ENCODE measurements around the gene PCNT. TPM values are rescaled to one million over a fixed set of nuclear protein-coding genes. Genes with fewer than 3 reads are reported as not detected.

PCNT gene
- total and polyA plus RNA-seq, 2 of the 4 experiments (the other 2 are of a cell fraction), result 10.0 to 19.4 TPM

- TF ChIP-seq POLR2A (IDR thresholded peaks at IDR 0.05; ENCODE audit: low read depth, low read length) (no peak), RAD21 (IDR thresholded peaks at IDR 0.05; ENCODE audit: low read length) (no peak)
Observed at GRCh38 chr21:46483300-46484295, 159.6 kb downstream of the PCNT start (continued).

- no peak overlapping the region for H3K18ac ChIP-seq (ENCODE audit: low read depth, low read length)
- H2AFZ ChIP-seq (replicated peaks; ENCODE audit: low read length, poor library complexity), result no peak overlapping the region
- TF ChIP-seq MAFK (IDR thresholded peaks at IDR 0.05; ENCODE audit: low read depth, low read length) (no peak), CHD1 (IDR thresholded peaks at IDR 0.05; ENCODE audit: low read depth, low read length) (no peak), NFE2L2 (IDR thresholded peaks at IDR 0.05; ENCODE audit: low read depth, low read length) (no peak), SMC3 (IDR thresholded peaks at IDR 0.05; ENCODE audit: low read depth, low read length) (no peak), RFX5 (IDR thresholded peaks at IDR 0.05; ENCODE audit: low read depth, low read length) (no peak), FOS (IDR thresholded peaks at IDR 0.05; ENCODE audit: low read depth, low read length) (no peak), BHLHE40 (IDR thresholded peaks at IDR 0.05; ENCODE audit: low read depth, low read length) (no peak)
- H3K9ac ChIP-seq (ENCODE audit: low read depth, low read length), result no peak overlapping the region
- no CpG with 5 or more reads among the region's 4 CpGs for WGBS, 2 experiments (ENCODE audit: extremely low coverage in 2 of 2, insufficient read length in 1 of 2)
- H3K4me3 ChIP-seq (ENCODE audit: insufficient read depth, low read depth, low read length), result no peak overlapping the region
- H4K91ac ChIP-seq (ENCODE audit: insufficient read depth, low read depth, low read length), result no peak overlapping the region
- in situ Hi-C loops (cut with MboI; ENCODE audit: low sequenced_read_pairs), result no loop called here
- peaks cover 7% of the 10 kb centered on the region for H3K36me3 ChIP-seq (ENCODE audit: control insufficient read depth, insufficient read depth, low read length)
- no peak overlapping the region for H4K5ac ChIP-seq (ENCODE audit: low read depth, low read length)
- no peak overlapping the region for H2BK15ac ChIP-seq (ENCODE audit: low read depth, low read length)
- H2AK5ac ChIP-seq (ENCODE audit: low read depth, low read length), result no peak overlapping the region
- no peak overlapping the region for H3K27ac ChIP-seq (ENCODE audit: insufficient read depth, low read length)
- H3K79me1 ChIP-seq (ENCODE audit: low read depth in 1 of 2, low read length in 2 of 2), result peaks cover 36 to 64% of the 10 kb centered on the region in 2 experiments
- H4K8ac ChIP-seq (ENCODE audit: low read depth in 2 of 2, low read length in 2 of 2), result no peak overlapping the region
- H3K4ac ChIP-seq (ENCODE audit: low read depth, low read length), result no peak overlapping the region
- intact Hi-C loops (cut with micrococcal nuclease), result no loop called here
- H2AK9ac ChIP-seq (replicated peaks; ENCODE audit: low read depth, low read length, poor library complexity), result no peak overlapping the region
- H4K20me1 ChIP-seq (ENCODE audit: insufficient read depth, low read length), result peaks cover 15% of the 10 kb centered on the region; the same call in 1 of the 2 replicates
- no TSS peak for BruUV-seq (replicated peaks)
- dilution Hi-C loops (cut with HindIII; ENCODE audit: low sequenced_read_pairs, unreplicated experiment), result no loop called here
- 0 out of 2 replicates have a peak, but pooled peaks cover 2% of the 10 kb centered on the region for H3K4me1 ChIP-seq (ENCODE audit: control insufficient read depth, insufficient read depth, low read length)
- DNase-seq (peak; percentile 51), ATAC-seq (ENCODE audit: low read depth) (no peak)
- no peak overlapping the region for H3K4me2 ChIP-seq (ENCODE audit: low read depth, low read length)
- H3K56ac ChIP-seq (ENCODE audit: extremely low read depth, insufficient read depth, low read length), result no peak overlapping the region
- H3K23ac ChIP-seq (ENCODE audit: low read depth, low read length), result no peak overlapping the region
- no peaks in the 10 kb centered on the region for H3K9me3 ChIP-seq (ENCODE audit: control insufficient read depth, insufficient read depth, low read length)
- ChIA-PET CTCF (interaction anchor here (1.1 kb wide), 1 partner anchor 31 kb away, joined by 3 read pairs; no protein-coding TSS in a partner anchor), POLR2A (ENCODE audit: unreplicated experiment) (no interaction called here)
- no peak overlapping the region for H2BK120ac ChIP-seq (ENCODE audit: low read depth, low read length)
- no peak overlapping the region for H2BK20ac ChIP-seq (ENCODE audit: low read depth, low read length)
- H3K14ac ChIP-seq (replicated peaks; ENCODE audit: low read depth, low read length), result no peak overlapping the region
- no peaks in the 10 kb centered on the region for H3K27me3 ChIP-seq (ENCODE audit: control insufficient read depth, insufficient read depth, low read length)
- H2BK5ac ChIP-seq (ENCODE audit: low read depth, low read length, poor library complexity, severe bottlenecking), result no peak overlapping the region
- H3K9me1 ChIP-seq (ENCODE audit: insufficient read depth, low read length), result peaks cover 11% of the 10 kb centered on the region
Observed at GRCh38 chr21:46486481-46487126, 162.6 kb downstream of the PCNT start.
